HG03103 (cell line): ENCODE data around the gene NOX3.
"Not testable (repeated sequence)": the region's sequence is repeated elsewhere in the genome, so short reads cannot be mapped to it uniquely, and the experiment has no call there.

Experiments
- ATAC-seq: cut with Tn5 transposase; IDR thresholded peaks from one replicate; pipeline ENCODE4 v1.9.1; 2021; ENCODE audit warnings: low read depth; ENCODE audit not compliant: unreplicated experiment

Gene NOX3

GRCh38 chr6:155470979-155471616 lies 15.5 kb upstream of the NOX3 start:
- not testable (repeated sequence) for ATAC-seq

DNA sequence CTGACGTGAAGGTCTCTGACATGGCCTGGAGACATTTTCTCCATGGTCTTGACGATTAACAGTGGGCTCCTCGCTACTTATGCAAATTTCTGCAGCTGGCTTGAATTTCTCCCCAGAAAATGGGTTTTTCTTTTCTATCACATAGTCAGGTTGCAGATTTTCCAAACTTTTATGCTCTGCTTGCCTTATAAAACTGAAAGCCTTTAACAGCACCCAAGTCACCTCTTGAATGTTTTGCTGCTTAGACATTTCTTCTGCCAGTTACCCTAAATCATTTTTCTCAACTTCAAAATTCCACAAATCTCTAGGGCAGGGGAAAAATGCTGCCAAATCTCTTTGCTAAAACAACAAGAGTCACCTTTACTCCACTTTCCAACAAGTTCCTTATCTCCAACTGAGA lies 12.9 kb upstream of the NOX3 start:
- not testable (repeated sequence) for ATAC-seq

DNA sequence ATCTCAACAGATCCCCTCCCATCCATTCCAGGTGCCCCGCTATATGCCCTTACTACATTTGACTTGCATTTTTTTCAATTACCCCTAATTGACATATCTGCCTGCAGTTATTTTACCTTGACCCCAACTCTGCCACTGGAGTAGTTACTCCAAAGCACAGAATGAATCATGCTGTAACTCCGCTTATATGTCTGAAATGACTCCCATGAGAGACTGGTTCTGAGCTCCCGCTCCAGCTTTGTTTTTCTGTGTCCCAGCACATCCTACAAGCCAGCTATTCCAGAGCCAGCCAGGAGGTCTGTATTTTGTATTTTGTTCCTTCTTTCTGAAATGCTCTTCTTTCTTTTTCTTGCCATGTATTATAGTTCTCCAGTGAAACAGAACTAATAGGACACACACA lies 10.9 kb upstream of the NOX3 start:
- ATAC-seq: no peak

DNA sequence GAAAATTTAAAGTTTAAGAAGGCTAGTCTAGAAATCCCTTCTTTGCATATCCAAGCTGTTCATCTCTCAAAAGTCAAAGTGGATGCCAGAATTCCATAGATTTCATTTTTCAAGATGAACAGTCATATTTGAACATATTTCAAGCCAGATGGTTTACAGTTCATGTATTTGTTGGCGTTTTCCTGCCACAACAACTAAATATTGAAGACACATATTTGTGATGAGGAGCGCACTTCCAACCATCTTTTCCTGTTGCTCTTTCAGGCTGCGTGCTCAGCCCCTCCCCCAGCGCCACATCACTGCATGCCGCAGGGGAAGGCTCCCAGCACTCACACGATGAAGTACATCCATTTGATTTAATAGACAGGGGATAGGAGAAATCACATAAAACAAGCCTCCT lies 5.9 kb upstream of the NOX3 start:
- no peak for ATAC-seq

GRCh38 chr6:155454471-155454870 lies 1.2 kb downstream of the NOX3 start:
- no peak for ATAC-seq

GRCh38 chr6:155454008-155454407 lies 1.6 kb downstream of the NOX3 start:
- no peak for ATAC-seq

GRCh38 chr6:155452576-155452975 lies 3.1 kb downstream of the NOX3 start:
- no peak for ATAC-seq

DNA sequence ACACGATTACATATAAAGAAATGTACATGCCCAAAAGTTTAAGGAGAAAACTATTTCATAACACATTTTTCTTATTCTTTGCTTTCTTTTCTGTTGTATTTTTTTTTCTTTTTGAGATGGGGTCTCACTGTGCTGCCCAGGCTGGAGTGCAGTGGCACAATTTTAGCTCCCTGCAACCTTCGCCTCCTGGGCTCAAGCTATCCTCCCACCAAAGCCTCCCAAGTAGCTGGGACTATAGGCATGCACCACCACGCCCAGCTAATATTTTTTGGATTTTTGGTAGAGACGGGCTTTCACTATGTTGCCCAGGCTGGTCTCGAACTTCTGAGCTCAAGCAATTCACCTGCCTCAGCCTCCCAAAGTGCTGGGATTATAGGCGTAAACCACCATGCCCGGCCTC lies 4.1 kb downstream of the NOX3 start:
- ATAC-seq: not testable (repeated sequence)

DNA sequence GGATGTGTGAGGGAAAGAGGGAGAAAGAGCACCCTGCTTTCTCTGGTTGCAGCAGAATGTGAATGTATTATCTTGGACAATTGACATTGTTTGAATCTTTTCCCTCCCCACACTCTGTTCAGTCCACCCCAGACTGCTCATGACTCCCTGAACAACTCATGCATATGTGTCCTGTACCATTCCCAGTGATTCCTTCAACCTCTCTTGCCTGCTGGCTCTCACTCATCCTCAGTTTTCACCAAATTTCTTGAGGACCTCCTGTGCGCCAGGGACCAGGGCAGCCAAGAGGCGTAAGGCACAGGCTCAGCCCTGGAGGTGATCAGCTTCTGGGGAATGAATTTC lies 5.4 kb downstream of the NOX3 start:
- ATAC-seq: no peak

DNA sequence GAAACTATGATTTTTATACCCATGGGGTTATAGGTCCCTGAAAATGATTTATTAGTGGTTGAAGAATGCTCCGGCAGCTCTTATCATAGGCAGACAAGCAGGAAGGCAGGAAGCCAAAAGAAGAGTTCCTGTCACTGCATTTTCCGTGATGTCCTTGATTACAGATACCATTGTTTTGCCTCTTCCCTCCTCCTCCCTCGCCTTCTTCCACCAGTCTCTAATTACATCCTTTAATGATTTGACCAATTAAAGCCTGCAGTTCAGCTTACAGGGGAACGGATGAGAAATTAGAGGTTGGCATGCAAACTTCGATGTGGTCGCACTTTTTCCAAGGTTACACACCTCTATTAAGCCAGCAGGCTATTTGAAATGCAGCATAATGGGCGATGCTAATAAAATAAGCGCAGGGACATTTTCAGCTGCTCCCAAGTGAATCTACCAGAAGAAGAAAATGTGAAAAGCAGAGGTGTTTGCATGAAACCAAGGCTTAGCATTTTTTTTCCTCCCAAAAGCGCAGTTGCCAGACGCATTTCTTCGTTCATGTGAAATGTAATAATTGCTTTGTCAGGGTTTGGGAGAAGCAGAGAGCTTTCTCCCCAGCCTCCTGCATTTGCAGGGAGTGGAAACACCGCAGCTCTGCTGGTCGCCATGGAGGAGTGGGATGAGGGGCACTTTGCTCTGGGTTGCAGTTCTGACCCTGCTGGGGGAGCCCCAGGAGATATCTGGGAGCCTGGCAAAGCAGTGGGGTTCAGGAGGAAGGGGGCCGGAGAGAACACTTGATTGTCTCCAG lies 6.0 kb downstream of the NOX3 start:
- no peak for ATAC-seq

- no peak for ATAC-seq
Observed at GRCh38 chr6:155448668-155449449, 6.8 kb downstream of the NOX3 start.

GRCh38 chr6:155447949-155448348 lies 7.7 kb downstream of the NOX3 start:
- ATAC-seq: no peak

GRCh38 chr6:155444952-155445903 lies 10.4 kb downstream of the NOX3 start:
- ATAC-seq: no peak

DNA sequence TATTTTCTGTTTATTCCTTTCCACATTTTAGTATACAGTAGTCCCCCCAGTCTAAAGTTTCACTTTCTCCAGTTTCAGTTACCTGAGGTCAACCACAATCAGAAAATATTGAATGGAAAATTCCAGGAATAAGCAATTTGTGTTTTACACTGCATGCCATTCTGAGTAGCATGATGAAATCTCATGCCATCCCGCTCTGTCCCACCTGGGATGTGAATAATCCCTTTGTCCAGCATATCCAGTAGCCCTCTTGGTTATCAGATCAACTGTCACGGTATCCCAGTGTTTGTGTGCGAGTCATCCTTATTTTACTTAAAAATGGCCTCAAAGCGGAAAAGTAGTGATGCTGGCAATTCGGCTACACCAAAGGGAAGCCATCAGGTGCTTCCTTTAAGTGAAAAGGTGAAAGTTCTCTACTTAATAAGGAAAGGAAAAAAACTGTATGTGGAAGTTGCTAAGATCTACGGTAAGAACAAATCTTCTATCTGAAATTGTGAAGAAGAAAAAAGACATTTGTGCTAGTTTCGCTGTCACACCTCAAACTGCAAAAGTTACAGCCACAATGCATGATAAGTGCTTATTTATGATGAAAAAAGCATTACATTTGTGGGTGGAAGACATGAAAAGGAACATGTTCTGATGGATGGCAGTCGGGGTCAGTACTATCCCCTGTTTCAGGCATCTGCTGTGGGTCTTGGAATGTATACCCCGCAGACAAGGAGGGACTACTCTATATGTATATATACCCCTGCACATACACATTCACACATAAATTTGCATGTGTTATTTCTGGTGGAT lies 11.3 kb downstream of the NOX3 start:
- no peak for ATAC-seq

DNA sequence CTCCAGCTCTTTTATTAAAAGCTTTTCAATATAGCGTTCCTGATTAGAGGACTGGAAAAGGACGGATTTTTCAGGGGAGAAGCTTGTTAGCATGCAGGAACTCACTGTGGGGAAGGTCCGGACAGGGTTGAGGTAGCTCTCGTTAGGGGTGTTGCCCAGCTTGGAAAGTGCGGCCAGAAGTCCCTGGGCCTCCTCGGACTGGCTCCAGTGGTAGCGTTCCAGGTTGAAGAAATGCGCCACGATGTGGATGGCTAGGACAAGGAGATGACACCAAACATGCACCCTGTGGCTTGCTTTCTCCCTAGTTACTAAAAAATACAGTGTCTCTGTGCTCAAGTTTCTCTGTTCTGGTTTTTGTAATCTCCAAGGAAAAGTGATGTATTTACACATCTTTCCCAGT lies 12.5 kb downstream of the NOX3 start:
- ATAC-seq: no peak

GRCh38 chr6:155442562-155442961 lies 13.1 kb downstream of the NOX3 start:
- ATAC-seq: no peak

DNA sequence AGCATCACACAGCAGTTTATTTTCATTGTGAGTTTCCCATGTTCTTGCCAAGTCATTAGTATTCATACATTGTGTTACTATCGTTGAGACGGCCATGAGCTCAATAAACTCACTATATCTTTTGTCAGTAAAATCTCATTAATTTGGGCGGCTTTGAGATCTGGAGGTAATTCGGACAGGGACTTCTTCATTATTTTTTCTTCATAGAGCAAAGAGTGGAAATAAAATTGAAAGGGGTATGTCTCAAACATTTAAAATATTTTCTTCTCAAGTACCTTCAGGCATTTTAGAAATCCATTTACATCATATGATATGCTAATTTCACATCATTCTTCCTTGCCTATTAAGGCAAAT lies 14.6 kb downstream of the NOX3 start:
- ATAC-seq: no peak

GRCh38 chr6:155440398-155441111 lies 15.1 kb downstream of the NOX3 start:
- no peak for ATAC-seq

DNA sequence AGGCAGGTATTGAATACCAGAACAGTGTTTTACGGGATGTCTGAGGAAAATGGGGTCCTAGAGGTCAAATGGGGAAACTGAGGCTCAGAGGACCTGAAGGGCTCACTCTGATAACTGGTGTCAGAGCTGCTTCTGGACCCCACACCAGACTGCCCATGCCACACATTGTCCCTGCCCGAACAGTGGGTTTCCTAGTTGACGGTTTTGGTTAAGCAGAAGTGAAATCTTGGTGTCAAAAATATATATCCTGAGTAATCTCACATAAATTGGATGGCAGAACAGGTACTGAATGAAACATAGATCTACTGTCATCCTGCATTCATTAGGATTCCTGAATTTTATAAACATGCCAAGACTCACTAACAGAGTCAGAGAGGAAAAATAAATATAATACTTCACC lies 16.3 kb downstream of the NOX3 start:
- peak; percentile 59 for ATAC-seq
